Endothelial cell of umbilical vein (primary cell): ENCODE data around the gene MSI1. TPM values are rescaled to one million over a fixed set of nuclear protein-coding genes. Genes with fewer than 3 reads are reported as not detected.

ENCODE experiments used
- BruUV-seq: library from RNA; stranded (reverse); fragments of 400-500 nt; replicated peaks from 2 replicates; lab custom pipeline; 2021; lab: Mats Ljungman, UMichigan
- CTCF ChIA-PET: fragments of 300-600, 350-600 bp; sonication (Branson Sonifier 250); formaldehyde crosslinking; loops from one replicate; lab custom pipeline; 2021; ENCODE audit warnings: antibody characterized with exemption, inconsistent platforms; lab: Charles Lee
- POLR2A ChIA-PET: fragments of 300-600, 350-600 bp; sonication (Branson Sonifier 250); formaldehyde crosslinking; loops from one replicate; lab custom pipeline; 2021; ENCODE audit warnings: antibody characterized with exemption, inconsistent platforms; lab: Charles Lee
- DNase-seq: peaks from one replicate; pipeline ENCODE4 v3.0.0-alpha.2; 2011; ENCODE audit warnings: low read depth, low spot score
- FAIRE-seq: peaks from 2 replicates; lab custom pipeline; 2011; peaks lifted over from hg19 to GRCh38; lab: Jason Lieb, UNC
- H2AFZ ChIP-seq: 2 replicates; pipeline ENCODE4 v1.6.0; 2012; ENCODE audit warnings: low read depth, low read length, control low read depth, inconsistent platforms
- H3K27ac ChIP-seq: 2 replicates; pipeline ENCODE4 v1.5.1; 2011; ENCODE audit warnings: low read depth, mild to moderate bottlenecking, control low read depth, low read length, moderate library complexity; ENCODE audit not compliant: insufficient read depth
- H3K27me3 ChIP-seq, 2 experiments: 2 replicates each; pipeline versions ENCODE4 v1.6.0 to v1.6.1; 2011; ENCODE audit warnings: low read length in 2 of 2, mixed read lengths in 1 of 2; ENCODE audit not compliant: control insufficient read depth in 2 of 2, insufficient read depth in 2 of 2
- H3K36me3 ChIP-seq, 2 experiments: 2 replicates in 1 of 2; 3 replicates in 1 of 2; pipeline ENCODE4 v1.5.1; 2011; ENCODE audit warnings: low read length in 2 of 2, mild to moderate bottlenecking in 1 of 2, moderate library complexity in 1 of 2; ENCODE audit not compliant: control insufficient read depth in 2 of 2, insufficient read depth in 2 of 2; ENCODE audit errors: extremely low read depth in 1 of 2
- H3K4me1 ChIP-seq: 3 replicates; pipeline ENCODE4 v1.5.1; 2011; ENCODE audit warnings: mild to moderate bottlenecking, low read length; ENCODE audit not compliant: control insufficient read depth, insufficient read depth; ENCODE audit errors: extremely low read depth
- H3K4me2 ChIP-seq: 2 replicates; pipeline ENCODE4 v1.6.1; 2011; ENCODE audit warnings: low read length, control low read depth, mixed read lengths; ENCODE audit not compliant: insufficient read depth
- H3K4me3 ChIP-seq, 3 experiments: fragments of 200-600 bp in 1 of 3; sonication (generic), shearing (Covaris generic) in 1 of 3; replicated peaks in 1 of 3; 2 replicates each; pipeline ENCODE4 v1.5.1; 2011 to 2016; ENCODE audit warnings: control low read depth in 3 of 3, low read length in 3 of 3, mild to moderate bottlenecking in 2 of 3, inconsistent platforms in 1 of 3, low read depth in 1 of 3, moderate library complexity in 1 of 3; ENCODE audit not compliant: insufficient read depth in 1 of 3
- H3K79me2 ChIP-seq: 2 replicates; pipeline ENCODE4 v1.6.0; 2012; ENCODE audit warnings: low read length, inconsistent platforms; ENCODE audit not compliant: control insufficient read depth, insufficient read depth
- H3K9ac ChIP-seq: replicated peaks from 2 replicates; pipeline ENCODE3; 2011; ENCODE audit warnings: low read length, control low read depth; ENCODE audit not compliant: insufficient read depth; ENCODE audit errors: extremely low read depth
- H3K9me1 ChIP-seq: replicated peaks from 3 replicates; pipeline ENCODE4 v1.6.0; 2011; ENCODE audit warnings: mild to moderate bottlenecking, low read length; ENCODE audit not compliant: control insufficient read depth, insufficient read depth; ENCODE audit errors: extremely low read depth
- H3K9me3 ChIP-seq: replicated peaks from 2 replicates; pipeline ENCODE4 v1.5.1; 2012; ENCODE audit warnings: low read length, inconsistent platforms; ENCODE audit not compliant: control insufficient read depth, insufficient read depth
- H4K20me1 ChIP-seq: replicated peaks from 2 replicates; pipeline ENCODE3; 2011; ENCODE audit warnings: mild to moderate bottlenecking, low read length; ENCODE audit not compliant: control insufficient read depth, insufficient read depth; ENCODE audit errors: extremely low read depth
- CTCF ChIP-seq, 2 donors: IDR thresholded peaks; 1 replicate in 1 of 2; 2 replicates in 1 of 2; pipeline ENCODE4 v1.5.1; 2011; ENCODE audit warnings: low read length in 2 of 2, mild to moderate bottlenecking in 2 of 2, moderate library complexity in 2 of 2, control low read depth in 1 of 2, inconsistent platforms in 1 of 2, low read depth in 1 of 2; ENCODE audit not compliant: insufficient read depth in 1 of 2; ENCODE audit errors: extremely low read depth in 1 of 2
- EZH2 ChIP-seq: IDR thresholded peaks from 2 replicates; pipeline ENCODE4 v1.6.1; 2012; ENCODE audit warnings: borderline replicate concordance, low read depth, mild to moderate bottlenecking, moderate library complexity, low read length, inconsistent platforms; ENCODE audit not compliant: severe bottlenecking
- FOS ChIP-seq: IDR thresholded peaks from 2 replicates; pipeline ENCODE4 v1.6.1; 2011; ENCODE audit warnings: mild to moderate bottlenecking, low read length, moderate library complexity, borderline replicate concordance; ENCODE audit not compliant: insufficient read depth
- GATA2 ChIP-seq: IDR thresholded peaks from 2 replicates; pipeline ENCODE4 v1.7.0; 2011; ENCODE audit warnings: low read depth, mild to moderate bottlenecking, moderate library complexity, mixed read lengths, low read length; ENCODE audit not compliant: insufficient read length, insufficient read depth
- JUN ChIP-seq: IDR thresholded peaks from 2 replicates; pipeline ENCODE4 v1.6.1; 2011; ENCODE audit warnings: borderline replicate concordance, low read depth; ENCODE audit not compliant: insufficient read length, insufficient read depth
- MAX ChIP-seq: IDR thresholded peaks from 2 replicates; pipeline ENCODE4 v1.6.1; 2011; ENCODE audit not compliant: insufficient read depth, insufficient read length
- MYC ChIP-seq: IDR thresholded peaks from one replicate; pipeline ENCODE4 v1.6.1; 2011; ENCODE audit warnings: mild to moderate bottlenecking, low read depth, low read length
- POLR2A ChIP-seq: IDR thresholded peaks from 2 replicates; pipeline ENCODE4 v1.6.1; 2012; ENCODE audit warnings: low read depth, mild to moderate bottlenecking, control low read depth, low read length
- POLR2AphosphoS5 ChIP-seq: IDR thresholded peaks from 2 replicates; pipeline ENCODE4 v1.6.1; 2012; ENCODE audit warnings: low read depth, mild to moderate bottlenecking, control low read depth, low read length, moderate library complexity; ENCODE audit not compliant: insufficient read depth
- dilution Hi-C: fragments of 300-500 bp; cut with MboI; formaldehyde crosslinking; loops from one replicate; pipeline ENCODE4 v1.15.0; 2019; ENCODE audit warnings: low sequenced_read_pairs; ENCODE audit not compliant: extremely low pct_ligation_motif_present
- intact Hi-C: fragments of 100-400 bp; cut with micrococcal nuclease; formaldehyde crosslinking; loops from one replicate; pipeline ENCODE4 v1.10.0; 2022
- polyA plus RNA-seq, 4 experiments: library from polyadenylated mRNA; depleted of rRNA in 3 of 4; stranded (reverse) in 3 of 4; unstranded in 1 of 4; fragments of >200 nt; gene quantifications; 2 replicates each; pipeline versions ENCODE4 v1.2.1 to v1.2.3, GENCODE V29; 2011 to 2012; ENCODE audit warnings: missing spikeins in 1 of 4
- total RNA-seq: library from RNA; stranded (reverse); gene quantifications from 2 replicates; pipeline ENCODE4 v1.2.3, GENCODE V29; 2021

The MSI1 gene
- total and polyA plus RNA-seq, 2 donors (not counting 3 experiments of a cell fraction or from before 2014, with no cell fraction given), result 0.01 TPM; not detected in 1

GRCh38 chr12:120408771-120409170 is 39.8 kb upstream of the MSI1 start:
- Histone ChIP-seq H3K4me3 (no peak overlapping the region), H2AFZ (no peak overlapping the region), H3K27me3 (no peaks in the 10 kb centered on the region), H3K9me3 (no peaks in the 10 kb centered on the region), H3K79me2 (no peaks in the 10 kb centered on the region), H3K36me3 (no peaks in the 10 kb centered on the region), H3K4me2 (no peak overlapping the region), H4K20me1 (no peaks in the 10 kb centered on the region), H3K9me1 (no peaks in the 10 kb centered on the region), H3K4me1 (no peaks in the 10 kb centered on the region), H3K9ac (no peak overlapping the region), H3K27ac (no peak overlapping the region)
- POLR2A ChIA-PET, result no interaction called here
- no peak for DNase-seq
- dilution Hi-C loops, result no loop called here
- FAIRE-seq, result no peak
- CTCF ChIA-PET, result interaction anchor here (1.5 kb wide), 1 partner anchor 41 kb away, joined by 3 read pairs; no protein-coding TSS in a partner anchor
- no TSS peak for BruUV-seq
- intact Hi-C loops, result no loop called here
- TF ChIP-seq GATA2 (no peak), FOS (no peak), EZH2 (no peak), CTCF (IDR thresholded peaks at IDR 0.05; ENCODE audit: extremely low read depth in 1 of 2, insufficient read depth in 1 of 2, low read depth in 1 of 2, low read length in 2 of 2) (no peak), JUN (no peak), POLR2AphosphoS5 (no peak), MYC (no peak), POLR2A (no peak), MAX (no peak)
